K562 (cell line): ENCODE results near the gene KCTD16. TPM values are rescaled to one million over a fixed set of nuclear protein-coding genes. Genes with fewer than 3 reads are reported as not detected.

ENCODE experiments used
- ATAC-seq: fragments of 200-7000 bp; cut with Tn5 transposase; 3 replicates; pipeline ENCODE4 v1.9.1; 2020; ENCODE audit warnings: moderate library complexity
- BruUV-seq: library from RNA; stranded (reverse); fragments of 400-500 nt; replicated peaks from 2 replicates; lab custom pipeline; 2021; lab: Mats Ljungman, UMichigan
- CTCF ChIA-PET: fragments of 300-600 bp; formaldehyde crosslinking; extraction: SDS; loops from one replicate; lab custom pipeline; 2021; ENCODE audit warnings: low intra/inter-chr PET ratio; lab: Yijun Ruan, JAX
- POLR2A ChIA-PET: fragments of 300-600, 350-650 bp; sonication (Branson Sonifier 250); formaldehyde crosslinking; extraction: SDS; loops from one replicate; lab custom pipeline; 2021; ENCODE audit warnings: antibody characterized with exemption, inconsistent platforms; lab: Yijun Ruan, JAX
- DNase-seq, 4 experiments: peaks; one replicate each; pipeline versions ENCODE4 v3.0.0 to v3.0.0-alpha.2; 2011 to 2018; ENCODE audit warnings: low spot score in 3 of 4, mixed read lengths in 3 of 4; ENCODE audit errors: extremely low read depth in 1 of 4
- FAIRE-seq: peaks from 2 replicates; lab custom pipeline; 2011; peaks lifted over from hg19 to GRCh38; lab: Jason Lieb, UNC
- H2AFZ ChIP-seq: 2 replicates; pipeline ENCODE4 v1.6.0; 2011; ENCODE audit warnings: low read depth, low read length, control low read depth, inconsistent platforms
- H3K27ac ChIP-seq: fragments of 200-600 bp; 3 replicates; pipeline ENCODE4 v1.8.0; 2011; ENCODE audit warnings: low read depth, mild to moderate bottlenecking, control low read depth, inconsistent platforms, low read length, moderate library complexity, mixed read lengths; ENCODE audit errors: extremely low read depth
- H3K27me3 ChIP-seq, 2 experiments: fragments of 300-600 bp in 1 of 2; 2 replicates in 1 of 2; 3 replicates in 1 of 2; pipeline versions ENCODE4 v1.6.0 to v1.8.0; 2011; ENCODE audit warnings: inconsistent platforms in 2 of 2, low read length in 2 of 2, mild to moderate bottlenecking in 1 of 2, mixed read lengths in 1 of 2, moderate library complexity in 1 of 2; ENCODE audit not compliant: control insufficient read depth in 2 of 2, insufficient read depth in 2 of 2
- H3K36me3 ChIP-seq: fragments of 300-600 bp; 3 replicates; pipeline ENCODE4 v1.8.0; 2011; ENCODE audit warnings: mild to moderate bottlenecking, low read length, inconsistent platforms; ENCODE audit not compliant: control insufficient read depth, insufficient read depth
- H3K4me1 ChIP-seq, 2 experiments: fragments of 200-600 bp in 1 of 2; replicated peaks in 1 of 2; 2 replicates in 1 of 2; 3 replicates in 1 of 2; pipeline versions ENCODE4 v1.5.1 to v1.8.0; 2011; ENCODE audit warnings: inconsistent platforms in 2 of 2, low read length in 2 of 2, mild to moderate bottlenecking in 1 of 2, mixed read lengths in 1 of 2, moderate library complexity in 1 of 2; ENCODE audit not compliant: control insufficient read depth in 2 of 2, insufficient read depth in 2 of 2
- H3K4me2 ChIP-seq: 2 replicates; pipeline ENCODE4 v1.6.1; 2011; ENCODE audit warnings: low read length, control low read depth, inconsistent platforms, mixed read lengths; ENCODE audit not compliant: insufficient read depth
- H3K4me3 ChIP-seq: fragments of 200-600 bp; sonication (generic), shearing (Covaris generic); 2 replicates; pipeline ENCODE4 v1.5.1; 2016; ENCODE audit warnings: control low read depth, inconsistent platforms
- H3K79me2 ChIP-seq: fragments of 200-600 bp; 3 replicates; pipeline ENCODE4 v1.8.0; 2011; ENCODE audit warnings: low read length, inconsistent platforms; ENCODE audit not compliant: control insufficient read depth, insufficient read depth
- H3K9ac ChIP-seq, 2 experiments: 2 replicates each; pipeline versions ENCODE4 v1.6.0 to v1.6.1; 2011; ENCODE audit warnings: low read depth in 2 of 2, low read length in 2 of 2, control low read depth in 1 of 2, inconsistent platforms in 1 of 2, mild to moderate bottlenecking in 1 of 2, mixed read lengths in 1 of 2; ENCODE audit not compliant: insufficient read depth in 1 of 2
- H3K9me1 ChIP-seq: one replicate; pipeline ENCODE4 v1.6.0; 2011; ENCODE audit warnings: inconsistent platforms, mild to moderate bottlenecking, low read length, moderate library complexity; ENCODE audit not compliant: control insufficient read depth, insufficient read depth
- H3K9me3 ChIP-seq: replicated peaks from 2 replicates; pipeline ENCODE4 v1.5.1; 2011; ENCODE audit warnings: low read depth, low read length, inconsistent platforms; ENCODE audit not compliant: control insufficient read depth, insufficient read depth
- H4K20me1 ChIP-seq: replicated peaks from 2 replicates; pipeline ENCODE4 v1.6.1; 2011; ENCODE audit warnings: low read length, inconsistent platforms, mixed read lengths; ENCODE audit not compliant: control insufficient read depth, insufficient read depth
- CC2D1A ChIP-seq: fragments of 450-650 bp; IDR thresholded peaks from 2 replicates; pipeline ENCODE4 v1.6.1; 2017; ENCODE audit warnings: mild to moderate bottlenecking
- FOXM1 ChIP-seq, 2 experiments: fragments of 450-650 bp in 1 of 2; sonication (generic) in 1 of 2; formaldehyde crosslinking in 1 of 2; IDR thresholded peaks; 2 replicates each; pipeline versions ENCODE4 v1.6.1 to v1.9.0; 2017 to 2022; ENCODE audit warnings: low read depth in 2 of 2, mild to moderate bottlenecking in 2 of 2, missing genetic modification reagents in 1 of 2, moderate library complexity in 1 of 2
- SPI1 ChIP-seq: IDR thresholded peaks from 2 replicates; pipeline ENCODE4 v1.6.1; 2011; ENCODE audit warnings: low read depth, low read length, control low read depth, borderline replicate concordance
- ZNF146 ChIP-seq: IDR thresholded peaks from one replicate; pipeline ENCODE4 v1.6.1; 2018; ENCODE audit warnings: missing compliant biosample characterization; ENCODE audit not compliant: unreplicated experiment
- WGBS: fragments of 100-300 bp; shearing (Covaris generic); methylation state at CpG from one replicate; pipeline ENCODE4 v1.1.6; 2016; ENCODE audit warnings: low coverage, mixed read lengths; ENCODE audit not compliant: insufficient coverage; ENCODE audit errors: missing lambda C conversion rate; 5-methylcytosine and 5-hydroxymethylcytosine counted together
- in situ Hi-C: fragments of 300-500 bp; cut with MboI; formaldehyde crosslinking; loops from 4 replicates; pipeline ENCODE4 v1.15.0; 2018; ENCODE audit warnings: inconsistent platforms, mixed read lengths
- intact Hi-C: fragments of 100-400 bp; cut with micrococcal nuclease; formaldehyde crosslinking; loops from 2 replicates; pipeline ENCODE4 v1.14.2; 2022
- polyA plus RNA-seq, 8 experiments: library from polyadenylated mRNA; depleted of rRNA in 4 of 8; stranded (reverse) in 5 of 8; unstranded in 3 of 8; fragments of >200 nt; fragmentation: Nextera tagmentation in 2 of 8; fragmentation: Illumina TruSeq in 1 of 8; extraction: Ambion mirVana in 2 of 8; extraction: Trizol in 1 of 8; gene quantifications; 2 replicates each; pipeline versions ENCODE4 v1.2.1 to v1.2.3, GENCODE V29; 2011 to 2014; ENCODE audit warnings: inconsistent platforms in 1 of 8, missing spikeins in 1 of 8
- total RNA-seq, 7 experiments: library from RNA; depleted of rRNA in 6 of 7; stranded (reverse); fragments of >200 nt in 6 of 7; fragmentation: Illumina TruSeq in 2 of 7; extraction: Trizol in 2 of 7; gene quantifications; 2 replicates each; pipeline versions ENCODE4 v1.2.1 to v1.2.3, GENCODE V29; 2011 to 2021; ENCODE audit warnings: low replicate concordance in 1 of 7
- TF ChIP-seq, protein P1 (sequence below): fragments of 450-650 bp; IDR thresholded peaks from 2 replicates; pipeline ENCODE4 v1.6.1; 2017; ENCODE audit warnings: antibody characterized with exemption

Gene KCTD16
- total and polyA plus RNA-seq, 9 of the 15 experiments (the other 6 are each of a cell fraction or from before 2014, with no cell fraction given), result 0.04 TPM; not detected in 8

DNA sequence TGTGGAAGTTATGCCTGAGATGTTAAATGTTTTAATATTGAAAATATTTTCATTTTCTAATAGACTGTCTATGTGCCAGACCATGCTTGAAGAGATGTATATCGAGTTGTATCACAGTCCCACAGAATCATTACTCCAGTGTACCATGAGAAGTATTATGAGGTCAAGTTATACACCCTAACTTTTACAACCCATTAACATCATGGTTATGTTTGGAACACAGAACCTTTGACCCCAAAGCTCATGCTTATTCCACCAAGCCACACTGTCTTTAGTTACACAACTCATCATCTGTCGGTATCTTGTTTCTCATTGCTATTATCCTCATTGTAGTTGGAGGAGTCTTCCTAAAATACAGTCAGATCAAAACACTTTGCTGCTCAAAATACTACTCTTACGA is 248.0 kb downstream of the KCTD16 start:
- intact Hi-C loops, result no loop called here
- in situ Hi-C loops, result no loop called here
- Histone ChIP-seq H4K20me1 (no peaks in the 10 kb centered on the region), H3K4me1 (no peaks in the 10 kb centered on the region), H3K79me2 (no peaks in the 10 kb centered on the region), H3K36me3 (no peaks in the 10 kb centered on the region), H3K4me3 (no peak overlapping the region), H3K27ac (no peak overlapping the region), H3K9me1 (no peaks in the 10 kb centered on the region), H3K9ac (no peak overlapping the region), H3K27me3 (no peaks in the 10 kb centered on the region), H2AFZ (no peak overlapping the region), H3K4me2 (no peak overlapping the region), H3K9me3 (no peaks in the 10 kb centered on the region)
- POLR2A ChIA-PET, result no interaction called here
- ATAC-seq, result no peak
- no TSS peak for BruUV-seq
- FAIRE-seq, result no peak
- WGBS, result 2% methylated on average over 3 of the region's 3 CpGs
- DNase-seq, result no peak
- CTCF ChIA-PET, result no interaction called here
- TF ChIP-seq SPI1 (no peak), FOXM1 (IDR thresholded peaks at IDR 0.05; ENCODE audit: low read depth) (no peak), FOXM1 (CRISPR knock-in tag; IDR thresholded peaks at IDR 0.05; ENCODE audit: low read depth) (no peak), ZNF146 (no peak), CC2D1A (no peak)
- TF ChIP-seq, protein P1, sequence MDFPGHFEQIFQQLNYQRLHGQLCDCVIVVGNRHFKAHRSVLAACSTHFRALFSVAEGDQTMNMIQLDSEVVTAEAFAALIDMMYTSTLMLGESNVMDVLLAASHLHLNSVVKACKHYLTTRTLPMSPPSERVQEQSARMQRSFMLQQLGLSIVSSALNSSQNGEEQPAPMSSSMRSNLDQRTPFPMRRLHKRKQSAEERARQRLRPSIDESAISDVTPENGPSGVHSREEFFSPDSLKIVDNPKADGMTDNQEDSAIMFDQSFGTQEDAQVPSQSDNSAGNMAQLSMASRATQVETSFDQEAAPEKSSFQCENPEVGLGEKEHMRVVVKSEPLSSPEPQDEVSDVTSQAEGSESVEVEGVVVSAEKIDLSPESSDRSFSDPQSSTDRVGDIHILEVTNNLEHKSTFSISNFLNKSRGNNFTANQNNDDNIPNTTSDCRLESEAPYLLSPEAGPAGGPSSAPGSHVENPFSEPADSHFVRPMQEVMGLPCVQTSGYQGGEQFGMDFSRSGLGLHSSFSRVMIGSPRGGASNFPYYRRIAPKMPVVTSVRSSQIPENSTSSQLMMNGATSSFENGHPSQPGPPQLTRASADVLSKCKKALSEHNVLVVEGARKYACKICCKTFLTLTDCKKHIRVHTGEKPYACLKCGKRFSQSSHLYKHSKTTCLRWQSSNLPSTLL, result no peak
